Pons (tissue), 1 donor: ENCODE data around the gene TARS2.

ENCODE experiments used
- DNase-seq: peaks from one replicate; pipeline ENCODE4 v3.0.0-alpha.2; 2016; ENCODE audit warnings: low spot score

The TARS2 gene

DNA sequence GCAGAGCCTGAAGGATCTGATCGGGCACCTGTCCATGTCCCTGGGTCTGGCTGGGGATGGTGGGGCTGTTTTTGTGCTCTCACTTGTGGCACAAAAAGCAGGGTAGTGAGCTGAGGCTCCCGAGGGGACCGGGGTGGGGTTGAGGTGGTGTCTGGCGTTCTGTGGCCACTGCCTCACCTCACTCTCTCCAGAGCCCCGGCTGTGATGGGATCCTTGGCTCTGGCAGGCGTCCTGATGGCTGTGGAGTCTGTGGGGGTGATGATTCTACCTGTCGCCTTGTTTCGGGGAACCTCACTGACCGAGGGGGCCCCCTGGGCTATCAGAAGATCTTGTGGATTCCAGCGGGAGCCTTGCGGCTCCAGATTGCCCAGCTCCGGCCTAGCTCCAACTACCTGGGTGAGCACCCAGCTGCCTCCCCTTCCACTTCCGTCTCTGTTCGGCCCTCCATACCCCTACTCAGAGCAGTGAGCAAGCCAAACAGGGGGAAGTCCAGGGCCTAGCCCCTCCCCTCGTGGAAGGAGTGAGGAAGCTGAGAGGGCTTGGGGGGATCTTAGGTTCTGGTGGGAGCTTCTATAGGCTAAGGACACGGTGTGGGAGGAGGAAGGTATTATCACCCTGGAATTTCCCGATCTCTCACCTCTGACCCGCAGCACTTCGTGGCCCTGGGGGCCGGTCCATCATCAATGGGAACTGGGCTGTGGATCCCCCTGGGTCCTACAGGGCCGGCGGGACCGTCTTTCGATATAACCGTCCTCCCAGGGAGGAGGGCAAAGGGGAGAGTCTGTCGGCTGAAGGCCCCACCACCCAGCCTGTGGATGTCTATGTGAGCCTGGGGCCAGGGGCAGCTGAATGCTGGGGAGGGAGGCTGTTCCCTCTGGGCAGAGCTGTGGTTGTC, 69.0 kb downstream of the TARS2 start:
- DNase-seq = no peak

DNA sequence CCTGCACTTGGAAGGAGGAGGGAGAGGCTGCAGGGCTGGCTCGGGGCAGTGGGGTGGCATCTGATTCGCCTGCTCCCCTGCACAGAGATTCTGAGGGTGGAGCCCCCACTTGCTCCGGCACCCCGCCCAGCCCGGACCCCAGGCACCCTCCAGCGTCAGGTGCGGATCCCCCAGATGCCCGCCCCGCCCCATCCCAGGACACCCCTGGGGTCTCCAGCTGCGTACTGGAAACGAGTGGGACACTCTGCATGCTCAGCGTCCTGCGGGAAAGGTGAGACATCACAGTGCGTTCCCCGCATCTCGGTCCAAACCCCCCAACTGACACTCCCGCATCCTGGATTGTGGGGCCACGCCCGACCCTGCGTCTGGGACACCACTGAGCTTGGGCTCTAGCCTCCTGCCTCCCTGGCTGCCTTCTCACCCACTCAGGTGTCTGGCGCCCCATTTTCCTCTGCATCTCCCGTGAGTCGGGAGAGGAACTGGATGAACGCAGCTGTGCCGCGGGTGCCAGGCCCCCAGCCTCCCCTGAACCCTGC, 69.9 kb downstream of the TARS2 start:
- no peak for DNase-seq
